Endothelial cell of umbilical vein (primary cell): Measurements from ENCODE around the gene SORCS2. TPM values are rescaled to one million over a fixed set of nuclear protein-coding genes. Genes with fewer than 3 reads are reported as not detected.

ENCODE experiments used
- BruUV-seq: library from RNA; stranded (reverse); fragments of 400-500 nt; replicated peaks from 2 replicates; lab custom pipeline; 2021; lab: Mats Ljungman, UMichigan
- CTCF ChIA-PET: fragments of 300-600, 350-600 bp; sonication (Branson Sonifier 250); formaldehyde crosslinking; loops from one replicate; lab custom pipeline; 2021; ENCODE audit warnings: antibody characterized with exemption, inconsistent platforms; lab: Charles Lee
- POLR2A ChIA-PET: fragments of 300-600, 350-600 bp; sonication (Branson Sonifier 250); formaldehyde crosslinking; loops from one replicate; lab custom pipeline; 2021; ENCODE audit warnings: antibody characterized with exemption, inconsistent platforms; lab: Charles Lee
- DNase-seq: peaks from one replicate; pipeline ENCODE4 v3.0.0-alpha.2; 2011; ENCODE audit warnings: low read depth, low spot score
- FAIRE-seq: peaks from 2 replicates; lab custom pipeline; 2011; peaks lifted over from hg19 to GRCh38; lab: Jason Lieb, UNC
- H2AFZ ChIP-seq: 2 replicates; pipeline ENCODE4 v1.6.0; 2012; ENCODE audit warnings: low read depth, low read length, control low read depth, inconsistent platforms
- H3K27ac ChIP-seq: 2 replicates; pipeline ENCODE4 v1.5.1; 2011; ENCODE audit warnings: low read depth, mild to moderate bottlenecking, control low read depth, low read length, moderate library complexity; ENCODE audit not compliant: insufficient read depth
- H3K27me3 ChIP-seq, 2 experiments: 2 replicates each; pipeline versions ENCODE4 v1.6.0 to v1.6.1; 2011; ENCODE audit warnings: low read length in 2 of 2, mixed read lengths in 1 of 2; ENCODE audit not compliant: control insufficient read depth in 2 of 2, insufficient read depth in 2 of 2
- H3K36me3 ChIP-seq, 2 experiments: 2 replicates in 1 of 2; 3 replicates in 1 of 2; pipeline ENCODE4 v1.5.1; 2011; ENCODE audit warnings: low read length in 2 of 2, mild to moderate bottlenecking in 1 of 2, moderate library complexity in 1 of 2; ENCODE audit not compliant: control insufficient read depth in 2 of 2, insufficient read depth in 2 of 2; ENCODE audit errors: extremely low read depth in 1 of 2
- H3K4me1 ChIP-seq: 3 replicates; pipeline ENCODE4 v1.5.1; 2011; ENCODE audit warnings: mild to moderate bottlenecking, low read length; ENCODE audit not compliant: control insufficient read depth, insufficient read depth; ENCODE audit errors: extremely low read depth
- H3K4me2 ChIP-seq: 2 replicates; pipeline ENCODE4 v1.6.1; 2011; ENCODE audit warnings: low read length, control low read depth, mixed read lengths; ENCODE audit not compliant: insufficient read depth
- H3K4me3 ChIP-seq, 3 experiments: fragments of 200-600 bp in 1 of 3; sonication (generic), shearing (Covaris generic) in 1 of 3; replicated peaks in 1 of 3; 2 replicates each; pipeline ENCODE4 v1.5.1; 2011 to 2016; ENCODE audit warnings: control low read depth in 3 of 3, low read length in 3 of 3, mild to moderate bottlenecking in 2 of 3, inconsistent platforms in 1 of 3, low read depth in 1 of 3, moderate library complexity in 1 of 3; ENCODE audit not compliant: insufficient read depth in 1 of 3
- H3K79me2 ChIP-seq: 2 replicates; pipeline ENCODE4 v1.6.0; 2012; ENCODE audit warnings: low read length, inconsistent platforms; ENCODE audit not compliant: control insufficient read depth, insufficient read depth
- H3K9ac ChIP-seq: replicated peaks from 2 replicates; pipeline ENCODE3; 2011; ENCODE audit warnings: low read length, control low read depth; ENCODE audit not compliant: insufficient read depth; ENCODE audit errors: extremely low read depth
- H3K9me1 ChIP-seq: replicated peaks from 3 replicates; pipeline ENCODE4 v1.6.0; 2011; ENCODE audit warnings: mild to moderate bottlenecking, low read length; ENCODE audit not compliant: control insufficient read depth, insufficient read depth; ENCODE audit errors: extremely low read depth
- H3K9me3 ChIP-seq: replicated peaks from 2 replicates; pipeline ENCODE4 v1.5.1; 2012; ENCODE audit warnings: low read length, inconsistent platforms; ENCODE audit not compliant: control insufficient read depth, insufficient read depth
- H4K20me1 ChIP-seq: replicated peaks from 2 replicates; pipeline ENCODE3; 2011; ENCODE audit warnings: mild to moderate bottlenecking, low read length; ENCODE audit not compliant: control insufficient read depth, insufficient read depth; ENCODE audit errors: extremely low read depth
- CTCF ChIP-seq, 2 donors: IDR thresholded peaks; 1 replicate in 1 of 2; 2 replicates in 1 of 2; pipeline ENCODE4 v1.5.1; 2011; ENCODE audit warnings: low read length in 2 of 2, mild to moderate bottlenecking in 2 of 2, moderate library complexity in 2 of 2, control low read depth in 1 of 2, inconsistent platforms in 1 of 2, low read depth in 1 of 2; ENCODE audit not compliant: insufficient read depth in 1 of 2; ENCODE audit errors: extremely low read depth in 1 of 2
- GATA2 ChIP-seq: IDR thresholded peaks from 2 replicates; pipeline ENCODE4 v1.7.0; 2011; ENCODE audit warnings: low read depth, mild to moderate bottlenecking, moderate library complexity, mixed read lengths, low read length; ENCODE audit not compliant: insufficient read length, insufficient read depth
- MAX ChIP-seq: IDR thresholded peaks from 2 replicates; pipeline ENCODE4 v1.6.1; 2011; ENCODE audit not compliant: insufficient read depth, insufficient read length
- POLR2AphosphoS5 ChIP-seq: IDR thresholded peaks from 2 replicates; pipeline ENCODE4 v1.6.1; 2012; ENCODE audit warnings: low read depth, mild to moderate bottlenecking, control low read depth, low read length, moderate library complexity; ENCODE audit not compliant: insufficient read depth
- dilution Hi-C: fragments of 300-500 bp; cut with MboI; formaldehyde crosslinking; loops from one replicate; pipeline ENCODE4 v1.15.0; 2019; ENCODE audit warnings: low sequenced_read_pairs; ENCODE audit not compliant: extremely low pct_ligation_motif_present
- intact Hi-C: fragments of 100-400 bp; cut with micrococcal nuclease; formaldehyde crosslinking; loops from one replicate; pipeline ENCODE4 v1.10.0; 2022
- polyA plus RNA-seq, 4 experiments: library from polyadenylated mRNA; depleted of rRNA in 3 of 4; stranded (reverse) in 3 of 4; unstranded in 1 of 4; fragments of >200 nt; gene quantifications; 2 replicates each; pipeline versions ENCODE4 v1.2.1 to v1.2.3, GENCODE V29; 2011 to 2012; ENCODE audit warnings: missing spikeins in 1 of 4
- total RNA-seq: library from RNA; stranded (reverse); gene quantifications from 2 replicates; pipeline ENCODE4 v1.2.3, GENCODE V29; 2021

SORCS2 gene
- total and polyA plus RNA-seq, 2 donors (not counting 3 experiments of a cell fraction or from before 2014, with no cell fraction given) = not detected

DNA sequence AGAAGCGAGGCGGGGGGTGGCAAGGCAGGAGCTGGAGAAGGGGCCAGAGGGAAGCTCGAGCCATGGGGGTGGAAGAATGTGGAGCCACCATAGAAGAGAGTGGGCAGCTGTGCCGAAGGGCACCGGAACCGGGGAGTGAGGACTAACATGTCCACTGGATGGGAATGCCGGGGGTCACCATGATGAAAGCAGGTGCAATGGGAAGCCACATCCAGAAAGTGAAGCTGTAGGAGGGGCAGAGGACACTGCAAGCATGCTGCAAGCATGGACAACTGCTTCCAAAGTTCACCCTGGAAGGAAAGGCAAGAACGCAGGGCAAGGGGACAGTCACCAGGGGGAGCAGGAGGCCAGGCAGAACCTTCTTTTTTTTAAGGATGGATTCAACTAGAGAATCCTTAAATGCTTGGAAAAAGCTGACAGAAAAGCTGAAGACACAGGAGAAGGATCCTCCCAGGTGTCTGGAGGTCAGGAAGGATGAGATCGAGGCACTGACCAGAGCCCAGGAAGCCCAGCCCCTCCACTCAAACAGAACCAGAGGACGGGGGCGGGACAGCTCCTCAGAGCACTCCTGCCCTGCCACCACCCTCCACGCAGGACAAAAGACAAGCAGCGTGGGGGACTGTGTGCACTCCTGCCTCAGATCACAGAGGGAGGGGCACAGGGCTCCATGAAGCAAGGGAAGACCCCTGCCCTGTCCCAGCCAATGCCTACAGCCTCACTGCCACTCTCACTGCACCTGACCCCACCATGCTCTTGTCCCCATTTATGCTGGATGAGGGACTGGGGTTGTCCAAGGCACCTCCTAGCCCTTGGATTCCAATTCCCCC, 578.1 kb downstream of the SORCS2 start:
- no peaks in the 10 kb centered on the region for H3K4me1 ChIP-seq
- H3K9me1 ChIP-seq = no peaks in the 10 kb centered on the region
- H3K27me3 ChIP-seq = no peaks in the 10 kb centered on the region
- TF ChIP-seq CTCF (IDR thresholded peaks at IDR 0.05; ENCODE audit: extremely low read depth in 1 of 2, insufficient read depth in 1 of 2, low read depth in 1 of 2, low read length in 2 of 2) = peak; percentile 47 to 61
- no peak for TF ChIP-seq GATA2
- peak; percentile 10 for TF ChIP-seq POLR2AphosphoS5
- TF ChIP-seq MAX = no peak
- peaks cover 10% of the 10 kb centered on the region for H3K79me2 ChIP-seq
- H3K9me3 ChIP-seq = no peaks in the 10 kb centered on the region
- intact Hi-C loops (loop anchor here (1.0 kb wide), 2 partner anchors 32 to 217 kb away; no protein-coding TSS in a partner anchor), dilution Hi-C loops (no loop called here)
- CTCF ChIA-PET = interaction anchor here (0.7 to 2.8 kb wide), 9 partner anchors 10 to 219 kb away, joined by 3 to 36 read pairs (median 4); no protein-coding TSS in a partner anchor
- POLR2A ChIA-PET = no interaction called here
- peak; percentile 14 for DNase-seq
- H3K36me3 ChIP-seq = peaks cover 50 to 74% of the 10 kb centered on the region in 2 experiments
- no peaks in the 10 kb centered on the region for H4K20me1 ChIP-seq
- H3K9ac ChIP-seq = no peak overlapping the region
- H3K27ac ChIP-seq = no peak overlapping the region
- no peak overlapping the region for H3K4me2 ChIP-seq
- H3K4me3 ChIP-seq = no peak overlapping the region
- BruUV-seq = no TSS peak
- no peak overlapping the region for H2AFZ ChIP-seq
- FAIRE-seq = peak; percentile 59
